ENCODE data around the gene DYRK1A. TPM values are rescaled to one million over a fixed set of nuclear protein-coding genes. Genes with fewer than 3 reads are reported as not detected.

Gene DYRK1A
- total RNA-seq, 1 donor from 2014 or later = 34.4 TPM

DNA sequence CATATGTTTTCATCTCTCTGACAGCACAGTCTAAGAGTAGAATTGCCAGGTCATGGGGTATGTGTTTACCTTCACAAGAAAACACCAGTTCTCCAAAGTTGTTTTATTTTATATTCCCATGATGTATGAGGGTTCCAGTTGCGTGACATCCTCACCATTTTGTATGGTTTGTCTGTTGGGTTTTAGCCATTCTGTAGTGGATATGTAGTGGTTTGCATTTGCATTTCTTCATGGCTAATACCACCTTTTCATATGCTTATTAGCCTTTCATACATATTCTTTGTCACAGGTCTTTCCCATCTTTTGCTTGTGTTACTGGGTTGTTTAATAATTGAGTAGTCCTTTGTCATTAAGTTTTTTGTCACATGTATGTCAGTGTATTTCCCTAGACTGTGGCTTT is 132.1 kb downstream of the DYRK1A start:
- H3K36me3 ChIP-seq = peaks cover 0 to 28% of the 10 kb centered on the region in 2 donors
- TF ChIP-seq, protein P1, sequence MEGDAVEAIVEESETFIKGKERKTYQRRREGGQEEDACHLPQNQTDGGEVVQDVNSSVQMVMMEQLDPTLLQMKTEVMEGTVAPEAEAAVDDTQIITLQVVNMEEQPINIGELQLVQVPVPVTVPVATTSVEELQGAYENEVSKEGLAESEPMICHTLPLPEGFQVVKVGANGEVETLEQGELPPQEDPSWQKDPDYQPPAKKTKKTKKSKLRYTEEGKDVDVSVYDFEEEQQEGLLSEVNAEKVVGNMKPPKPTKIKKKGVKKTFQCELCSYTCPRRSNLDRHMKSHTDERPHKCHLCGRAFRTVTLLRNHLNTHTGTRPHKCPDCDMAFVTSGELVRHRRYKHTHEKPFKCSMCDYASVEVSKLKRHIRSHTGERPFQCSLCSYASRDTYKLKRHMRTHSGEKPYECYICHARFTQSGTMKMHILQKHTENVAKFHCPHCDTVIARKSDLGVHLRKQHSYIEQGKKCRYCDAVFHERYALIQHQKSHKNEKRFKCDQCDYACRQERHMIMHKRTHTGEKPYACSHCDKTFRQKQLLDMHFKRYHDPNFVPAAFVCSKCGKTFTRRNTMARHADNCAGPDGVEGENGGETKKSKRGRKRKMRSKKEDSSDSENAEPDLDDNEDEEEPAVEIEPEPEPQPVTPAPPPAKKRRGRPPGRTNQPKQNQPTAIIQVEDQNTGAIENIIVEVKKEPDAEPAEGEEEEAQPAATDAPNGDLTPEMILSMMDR (IDR thresholded peaks at IDR 0.05) = no peak
- no peaks in the 10 kb centered on the region for H3K27me3 ChIP-seq
- intact Hi-C loops (cut with DNase I) = no loop called here
- peaks cover 0 to 14% of the 10 kb centered on the region in 2 donors for H3K9me3 ChIP-seq
- H3K4me1 ChIP-seq = no peaks in the 10 kb centered on the region
- no peak overlapping the region for H3K27ac ChIP-seq
- DNase-seq (ENCODE audit: low spot score in 2 of 2) = no peak
- no peak overlapping the region for H3K4me3 ChIP-seq

GRCh38 chr21:37502947-37503346 is 136.4 kb downstream of the DYRK1A start:
- Histone ChIP-seq H3K4me1 (no peaks in the 10 kb centered on the region), H3K36me3 (peaks cover 31 to 55% of the 10 kb centered on the region in 2 donors), H3K27ac (no peak overlapping the region), H3K4me3 (no peak overlapping the region), H3K27me3 (no peaks in the 10 kb centered on the region), H3K9me3 (peaks cover 0 to 14% of the 10 kb centered on the region in 2 donors)
- DNase-seq (ENCODE audit: low spot score in 2 of 2) = no peak
- TF ChIP-seq, protein P1 (IDR thresholded peaks at IDR 0.05) = no peak
- intact Hi-C loops (cut with DNase I) = no loop called here

- no peaks in the 10 kb centered on the region for H3K4me1 ChIP-seq
- no peak for DNase-seq (ENCODE audit: low spot score in 2 of 2)
- peaks cover 41 to 65% of the 10 kb centered on the region in 2 donors for H3K36me3 ChIP-seq
- TF ChIP-seq, protein P1 (IDR thresholded peaks at IDR 0.05) = no peak
- no peak overlapping the region for H3K27ac ChIP-seq
- peaks cover 0 to 14% of the 10 kb centered on the region in 2 donors for H3K9me3 ChIP-seq
- H3K4me3 ChIP-seq = no peak overlapping the region
- intact Hi-C loops (cut with DNase I) = no loop called here
- H3K27me3 ChIP-seq = no peaks in the 10 kb centered on the region
Measured at GRCh38 chr21:37503848-37504467, 137.4 kb downstream of the DYRK1A start.

DNA sequence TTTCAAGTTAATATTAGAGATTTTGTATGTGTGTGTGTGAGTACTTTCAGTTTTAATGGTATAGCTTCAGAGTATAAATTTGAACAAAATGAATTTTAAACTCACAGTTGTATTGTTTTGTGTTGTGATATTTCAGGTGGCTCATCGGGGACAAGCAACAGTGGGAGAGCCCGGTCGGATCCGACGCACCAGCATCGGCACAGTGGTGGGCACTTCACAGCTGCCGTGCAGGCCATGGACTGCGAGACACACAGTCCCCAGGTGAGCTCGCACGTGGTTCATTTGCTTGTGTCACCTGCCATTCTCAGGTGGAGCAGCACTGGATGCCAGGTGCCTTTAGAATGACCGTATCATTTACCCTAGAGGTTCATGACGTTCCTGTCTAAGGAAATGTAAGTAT is 139.4 kb downstream of the DYRK1A start:
- no peak overlapping the region for H3K27ac ChIP-seq
- H3K27me3 ChIP-seq = no peaks in the 10 kb centered on the region
- TF ChIP-seq, protein P1 (IDR thresholded peaks at IDR 0.05) = no peak
- intact Hi-C loops (cut with DNase I) = no loop called here
- DNase-seq (ENCODE audit: low spot score in 2 of 2) = no peak
- peaks cover 0 to 14% of the 10 kb centered on the region in 2 donors for H3K9me3 ChIP-seq
- H3K4me3 ChIP-seq = no peak overlapping the region
- H3K36me3 ChIP-seq = peaks cover 49 to 84% of the 10 kb centered on the region in 2 donors
- H3K4me1 ChIP-seq = no peaks in the 10 kb centered on the region

DNA sequence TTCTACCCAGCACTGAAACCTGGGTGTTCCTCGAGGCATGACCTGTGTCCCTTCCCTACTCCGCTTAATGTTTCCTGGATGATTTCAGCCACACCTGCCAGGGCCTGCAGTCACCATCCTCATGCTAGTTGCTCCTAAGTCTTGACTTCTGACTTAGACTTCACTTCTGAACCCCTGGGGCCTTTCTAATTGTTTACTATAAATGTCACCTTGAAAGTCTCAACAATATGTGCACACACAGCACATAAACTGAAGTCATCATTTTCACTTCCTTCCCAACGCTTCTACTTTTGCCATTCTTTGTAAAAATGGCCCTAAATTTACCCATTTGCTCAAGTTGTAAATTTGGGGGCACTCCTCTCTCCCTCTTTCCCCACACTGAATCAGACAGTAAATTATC is 141.1 kb downstream of the DYRK1A start:
- Histone ChIP-seq H3K27me3 (no peaks in the 10 kb centered on the region), H3K4me3 (no peak overlapping the region), H3K36me3 (peaks cover 63 to 93% of the 10 kb centered on the region in 2 donors), H3K27ac (no peak overlapping the region), H3K9me3 (peaks cover 0 to 9% of the 10 kb centered on the region in 2 donors), H3K4me1 (no peaks in the 10 kb centered on the region)
- intact Hi-C loops (cut with DNase I) = no loop called here
- no peak for DNase-seq (ENCODE audit: low spot score in 2 of 2)
- TF ChIP-seq, protein P1 (IDR thresholded peaks at IDR 0.05) = no peak

Data from ascending aorta (tissue), 2 donors.